Measurements from ENCODE around the gene RAD54L.
"Not testable (repeated sequence)": the region's sequence is repeated elsewhere in the genome, so short reads cannot be mapped to it uniquely, and the experiment has no call there.

RAD54L gene

GRCh38 chr1:46247436-46248121 is at the start of gene RAD54L:
TSS of gene RAD54L (plus strand) at chr1:46247763. CDS start at chr1:46248406, 643 bp downstream.
- DNase-seq (ENCODE audit: low spot score): peak; percentile 98

DNA sequence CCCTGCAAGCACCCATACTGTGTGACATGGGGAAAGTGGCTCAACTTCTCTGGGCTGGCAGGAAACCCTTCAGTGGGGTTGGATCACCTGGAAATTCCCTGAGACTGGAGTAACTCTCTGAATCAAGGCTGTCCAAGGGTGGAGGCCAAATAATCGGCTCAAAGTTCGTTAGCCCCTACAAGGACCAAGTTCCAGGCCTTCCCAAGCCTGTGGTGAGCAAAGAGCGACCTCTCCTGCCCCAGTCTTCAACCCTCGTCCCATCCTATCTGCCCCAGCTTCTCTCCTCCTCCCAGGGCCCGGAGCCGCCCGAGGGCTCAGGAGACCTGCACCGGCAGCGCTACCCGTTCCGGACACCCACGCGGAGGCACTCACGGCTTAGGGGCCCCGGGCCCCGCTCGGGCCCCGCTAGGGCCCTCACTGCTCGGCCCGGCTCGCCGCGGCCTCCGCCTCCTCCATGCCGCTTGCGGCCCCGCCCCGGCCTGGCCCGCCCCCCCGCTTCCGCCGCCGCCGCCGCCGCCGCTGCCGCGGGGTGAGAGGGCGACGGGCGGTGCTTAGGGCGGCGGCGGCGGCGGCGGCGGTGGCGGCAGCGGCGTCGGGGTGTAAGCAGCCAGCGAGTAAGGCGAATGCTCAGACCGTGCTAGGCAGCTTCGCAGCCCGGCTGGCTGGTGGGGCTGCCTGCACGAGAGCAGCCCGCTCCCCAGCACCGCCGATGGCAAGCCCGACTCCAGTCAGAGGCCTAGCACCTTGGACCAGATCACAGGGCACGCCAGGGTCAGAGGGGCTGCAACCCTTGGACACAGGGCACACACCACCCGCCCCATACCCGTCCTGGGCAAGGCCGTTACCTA is 49.4 kb upstream of the RAD54L start, which contains the start of gene POMGNT1:
TSS of gene POMGNT1 (minus strand) at position 471 of the 848 bp plus-strand sequence. CDS start 613 bp downstream, outside the sequence.
- DNase-seq (ENCODE audit: low spot score): peak; percentile 96

GRCh38 chr1:46199233-46199749 is 48.3 kb upstream of the RAD54L start:
- DNase-seq (ENCODE audit: low spot score): no peak

GRCh38 chr1:46203738-46204405 is 43.7 kb upstream of the RAD54L start:
- peak; percentile 41 for DNase-seq (ENCODE audit: low spot score)

- no peak for DNase-seq (ENCODE audit: low spot score)
These were observed 43.2 kb upstream of the RAD54L start for GRCh38 chr1:46204406-46204742.

GRCh38 chr1:46205141-46205540 is 42.4 kb upstream of the RAD54L start:
- no peak for DNase-seq (ENCODE audit: low spot score)

DNA sequence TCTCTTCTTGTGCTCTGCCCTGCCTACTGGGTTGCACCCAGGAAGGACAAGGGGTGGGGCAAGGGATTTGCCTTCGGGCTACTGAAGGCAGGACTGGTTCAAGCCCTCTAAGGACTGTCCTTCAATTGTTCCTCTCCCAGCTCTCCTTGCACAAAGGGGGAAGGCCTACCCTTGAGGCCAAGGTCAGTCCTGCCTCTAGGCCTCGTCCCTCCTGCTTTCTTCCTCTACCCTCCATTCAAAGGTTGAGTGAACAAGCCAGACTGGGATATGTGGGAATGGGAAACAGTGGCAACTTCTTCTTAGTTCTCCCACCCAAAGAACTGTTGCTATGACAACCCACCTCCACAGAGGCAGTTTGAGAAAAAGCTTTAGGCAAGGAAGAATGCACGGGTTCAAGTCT is 41.8 kb upstream of the RAD54L start:
- DNase-seq (ENCODE audit: low spot score): no peak

- DNase-seq (ENCODE audit: low spot score): no peak
These were observed 41.2 kb upstream of the RAD54L start for GRCh38 chr1:46206399-46206798.

DNA sequence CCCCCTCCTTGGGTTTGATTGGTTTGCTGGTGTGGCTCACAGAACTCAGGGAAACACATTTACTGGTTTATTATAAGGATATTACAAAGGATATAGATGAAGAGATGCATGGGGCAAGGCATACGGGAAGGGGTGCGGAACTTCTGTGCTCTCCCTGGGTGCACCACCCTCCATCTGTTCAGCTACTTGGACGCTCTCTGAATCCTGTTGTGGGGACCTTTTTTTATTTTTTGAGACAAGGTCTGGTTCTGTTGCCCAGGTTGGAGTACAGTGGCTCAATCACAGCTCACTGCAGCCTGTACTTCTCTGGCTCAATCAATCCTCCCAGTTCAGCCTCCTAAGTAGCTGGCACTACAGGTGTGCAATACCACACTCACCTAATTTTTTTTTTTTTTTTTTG is 37.0 kb upstream of the RAD54L start:
- no peak for DNase-seq (ENCODE audit: low spot score)

- DNase-seq (ENCODE audit: low spot score): no peak
These were observed 36.5 kb upstream of the RAD54L start for GRCh38 chr1:46211051-46211450.

DNA sequence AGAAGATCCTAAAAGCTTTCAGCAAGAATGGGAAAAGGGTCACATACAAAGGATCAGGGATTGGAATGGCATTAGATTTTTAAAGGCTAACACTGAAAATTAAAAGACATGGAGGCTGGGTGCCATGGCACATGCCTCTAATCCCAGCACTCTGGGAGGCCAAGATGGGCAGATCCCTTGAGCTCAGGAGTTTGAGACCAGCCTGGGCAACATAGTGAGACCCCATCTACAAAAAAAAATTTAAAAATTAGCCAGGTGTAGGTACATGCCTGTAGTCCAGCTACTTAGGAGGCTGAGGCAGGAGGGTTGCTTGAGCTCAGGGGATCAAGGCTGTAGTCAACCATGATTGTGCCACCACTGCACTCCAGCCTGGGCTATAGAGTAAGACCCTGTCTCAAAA is 32.1 kb upstream of the RAD54L start:
- no peak for DNase-seq (ENCODE audit: low spot score)

GRCh38 chr1:46218443-46218842 is 29.1 kb upstream of the RAD54L start:
- DNase-seq (ENCODE audit: low spot score): no peak

DNA sequence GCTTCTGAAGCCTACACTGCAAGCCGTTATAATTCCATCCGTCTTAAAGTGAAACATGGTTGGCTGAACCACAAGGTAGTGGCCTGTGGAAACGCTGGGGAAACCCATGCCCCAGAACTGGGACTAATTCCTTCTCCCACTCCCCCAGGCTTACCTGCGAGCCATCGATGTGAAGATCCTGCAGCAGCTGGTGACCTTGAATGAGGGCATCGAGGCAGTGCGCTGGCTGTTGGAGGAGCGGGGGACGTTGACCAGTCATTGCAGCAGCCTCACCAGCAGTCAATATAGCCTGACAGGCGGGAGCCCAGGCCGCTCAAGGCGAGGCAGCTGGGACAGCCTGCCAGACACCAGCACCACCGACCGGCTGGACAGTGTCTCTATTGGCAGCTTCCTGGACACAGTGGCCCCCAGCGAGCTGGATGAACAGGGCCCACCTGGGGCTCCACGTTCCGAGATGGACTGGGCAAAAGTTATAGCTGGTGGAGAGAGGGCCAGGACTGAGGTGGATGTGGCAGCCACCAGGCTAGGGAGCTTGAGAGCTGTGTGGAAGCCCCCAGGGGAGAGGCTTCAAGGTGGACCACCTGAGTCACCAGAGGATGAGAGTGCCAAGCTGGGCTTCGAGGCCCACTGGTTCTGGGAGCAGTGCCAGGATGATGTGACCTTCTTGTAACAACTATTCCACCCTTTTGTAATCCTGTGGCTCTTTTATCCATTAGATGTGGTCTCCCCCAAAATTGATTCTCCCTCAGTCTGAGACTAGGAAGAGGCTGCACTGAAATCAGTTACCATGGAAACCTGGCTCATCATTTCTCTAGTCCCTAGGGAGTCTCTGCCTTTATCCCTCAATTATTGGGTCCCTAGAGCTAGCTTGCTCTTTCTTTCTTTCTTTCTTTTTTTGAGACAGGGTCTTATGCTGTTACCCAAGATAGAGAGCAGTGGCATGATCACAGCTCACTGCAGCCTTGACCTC is 27.7 kb upstream of the RAD54L start:
- DNase-seq (ENCODE audit: low spot score): no peak

GRCh38 chr1:46220808-46221207 is 26.8 kb upstream of the RAD54L start:
- no peak for DNase-seq (ENCODE audit: low spot score)

- DNase-seq (ENCODE audit: low spot score): no peak
These were observed 25.8 kb upstream of the RAD54L start for GRCh38 chr1:46221749-46222148.

DNA sequence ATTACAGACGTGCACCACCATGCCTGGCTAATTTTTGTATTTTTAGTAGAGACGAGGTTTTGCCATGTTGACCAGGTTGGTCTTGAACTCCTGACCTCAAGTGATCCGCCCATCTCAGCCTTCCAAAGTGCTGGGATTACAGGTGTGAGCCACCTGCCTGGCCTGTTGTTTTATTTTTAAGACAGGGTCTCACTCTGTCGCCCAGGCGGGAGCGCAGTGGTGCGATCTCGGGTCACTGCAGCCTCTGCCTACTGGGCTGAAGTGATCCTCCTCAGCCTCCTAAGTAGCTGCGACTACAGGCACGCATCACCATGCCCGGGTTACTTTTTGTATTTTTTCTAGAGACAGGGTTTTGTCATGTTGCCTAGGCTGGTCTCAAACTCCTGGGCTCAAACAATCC is 24.5 kb upstream of the RAD54L start:
- DNase-seq (ENCODE audit: low spot score): not testable (repeated sequence)

- peak; percentile 77 for DNase-seq (ENCODE audit: low spot score)
These were observed 24.1 kb upstream of the RAD54L start for GRCh38 chr1:46223472-46223943.

- DNase-seq (ENCODE audit: low spot score): no peak
These were observed 22.6 kb upstream of the RAD54L start for GRCh38 chr1:46224966-46225365.

- not testable (repeated sequence) for DNase-seq (ENCODE audit: low spot score)
These were observed 16.3 kb upstream of the RAD54L start for GRCh38 chr1:46231231-46231630.

GRCh38 chr1:46236882-46237281 is 10.7 kb upstream of the RAD54L start:
- DNase-seq (ENCODE audit: low spot score): no peak

DNA sequence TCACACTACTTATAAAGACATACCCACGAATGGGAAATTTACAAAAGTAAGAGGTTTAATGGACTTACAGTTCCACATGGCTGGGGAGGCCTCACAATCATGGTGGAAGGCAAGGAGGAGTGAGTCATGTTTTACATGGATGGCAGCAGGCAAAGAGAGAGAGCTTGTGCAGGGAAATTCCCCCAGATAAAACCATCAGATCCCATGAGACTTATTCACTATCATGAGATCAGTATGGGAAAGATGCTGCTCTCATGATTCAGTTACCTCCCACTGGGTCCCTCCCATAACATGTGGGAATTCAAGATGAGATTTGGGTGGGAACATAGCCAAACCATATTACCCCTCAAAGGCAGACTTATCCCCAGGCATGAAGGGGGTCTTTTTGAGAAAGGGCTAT is 8.7 kb upstream of the RAD54L start:
- DNase-seq (ENCODE audit: low spot score): not testable (repeated sequence)

Measured in AG08396 (cell line).